Central memory CD8-positive, alpha-beta T cell (primary cell): Measurements from ENCODE around the gene RXRB.

Experiments used
- ATAC-seq: fragments of 150-1000 bp; cut with Tn5 transposase; replicated peaks from 2 replicates; pipeline ENCODE4 v1.10.0; 2022; ENCODE audit warnings: mild to moderate bottlenecking, moderate FRiP score, moderate number of reproducible peaks; ENCODE audit not compliant: poor library complexity, severe bottlenecking; ENCODE audit errors: extremely low read depth
- DNase-seq, 2 donors: peaks; one replicate each; pipeline ENCODE4 v3.0.0; 2021; ENCODE audit warnings: low spot score in 2 of 2
- H3K27ac Mint-ChIP-seq: one replicate; pipeline ENCODE4 v1.8.0; 2022; ENCODE audit warnings: low read depth, mild to moderate bottlenecking, moderate library complexity, mixed read lengths
- H3K27me3 Mint-ChIP-seq: one replicate; pipeline ENCODE4 v1.8.0; 2022; ENCODE audit warnings: mixed read lengths
- H3K36me3 Mint-ChIP-seq: one replicate; pipeline ENCODE4 v1.8.0; 2022; ENCODE audit warnings: mild to moderate bottlenecking, moderate library complexity, mixed read lengths; ENCODE audit not compliant: insufficient read depth
- H3K4me1 Mint-ChIP-seq: one replicate; pipeline ENCODE4 v1.8.0; 2022; ENCODE audit warnings: mixed read lengths
- H3K4me3 Mint-ChIP-seq: one replicate; pipeline ENCODE4 v1.8.0; 2022; ENCODE audit warnings: mild to moderate bottlenecking, moderate library complexity, mixed read lengths
- H3K9me3 Mint-ChIP-seq: one replicate; pipeline ENCODE4 v1.8.0; 2022; ENCODE audit warnings: mixed read lengths

RXRB gene

GRCh38 chr6:33190504-33191107 lies 9.9 kb downstream of the RXRB start:
- Mint-ChIP-seq H3K27me3 (peaks cover 63% of the 10 kb centered on the region), H3K4me3 (no peak overlapping the region), H3K36me3 (peaks cover 14% of the 10 kb centered on the region), H3K9me3 (no peaks in the 10 kb centered on the region), H3K4me1 (peaks cover 6% of the 10 kb centered on the region), H3K27ac (no peak overlapping the region)
- ATAC-seq: no peak
- no peak for DNase-seq

GRCh38 chr6:33189625-33190448 lies 10.6 kb downstream of the RXRB start:
- peaks cover 68% of the 10 kb centered on the region for H3K27me3 Mint-ChIP-seq
- no peaks in the 10 kb centered on the region for H3K9me3 Mint-ChIP-seq
- DNase-seq (no peak), ATAC-seq (no peak)
- no peak overlapping the region for H3K4me3 Mint-ChIP-seq
- no peak overlapping the region for H3K27ac Mint-ChIP-seq
- peaks cover 7% of the 10 kb centered on the region for H3K4me1 Mint-ChIP-seq
- H3K36me3 Mint-ChIP-seq: peaks cover 11% of the 10 kb centered on the region

- Mint-ChIP-seq H3K27ac (no peak overlapping the region), H3K36me3 (peaks cover 7% of the 10 kb centered on the region), H3K4me3 (no peak overlapping the region), H3K27me3 (peaks cover 73% of the 10 kb centered on the region), H3K9me3 (no peaks in the 10 kb centered on the region), H3K4me1 (peaks cover 11% of the 10 kb centered on the region)
- no peak for DNase-seq
- ATAC-seq: no peak
Measured at GRCh38 chr6:33189164-33189563, 11.3 kb downstream of the RXRB start.

- peaks cover 73% of the 10 kb centered on the region for H3K27me3 Mint-ChIP-seq
Measured at GRCh38 chr6:33187809-33188208, 12.7 kb downstream of the RXRB start.

GRCh38 chr6:33185654-33186187 lies 14.7 kb downstream of the RXRB start:
- Mint-ChIP-seq H3K27me3 (peaks cover 58% of the 10 kb centered on the region), H3K4me3 (no peak overlapping the region), H3K27ac (no peak overlapping the region)

More at GRCh38 chr6:33187809-33188208, 12.7 kb downstream of the RXRB start:
- ATAC-seq (no peak), DNase-seq (no peak)
- peaks cover 21% of the 10 kb centered on the region for H3K4me1 Mint-ChIP-seq
- H3K36me3 Mint-ChIP-seq: peaks cover 5% of the 10 kb centered on the region
- H3K9me3 Mint-ChIP-seq: peaks cover 10% of the 10 kb centered on the region
- no peak overlapping the region for H3K27ac Mint-ChIP-seq
- no peak overlapping the region for H3K4me3 Mint-ChIP-seq

GRCh38 chr6:33185190-33185589 lies 15.3 kb downstream of the RXRB start:
- no peak overlapping the region for H3K27ac Mint-ChIP-seq
- no peak overlapping the region for H3K4me3 Mint-ChIP-seq
- ATAC-seq (no peak), DNase-seq (no peak)
- peaks cover 3% of the 10 kb centered on the region for H3K36me3 Mint-ChIP-seq
- H3K9me3 Mint-ChIP-seq: peaks cover 13% of the 10 kb centered on the region
- peaks cover 53% of the 10 kb centered on the region for H3K27me3 Mint-ChIP-seq
- H3K4me1 Mint-ChIP-seq: peaks cover 22% of the 10 kb centered on the region

More at GRCh38 chr6:33185654-33186187, 14.7 kb downstream of the RXRB start:
- no peak for DNase-seq
- H3K4me1 Mint-ChIP-seq: peaks cover 22% of the 10 kb centered on the region
- peaks cover 13% of the 10 kb centered on the region for H3K9me3 Mint-ChIP-seq
- H3K36me3 Mint-ChIP-seq: peaks cover 3% of the 10 kb centered on the region
- no peak for ATAC-seq

GRCh38 chr6:33183071-33183683 lies 17.3 kb downstream of the RXRB start:
- peaks cover 40% of the 10 kb centered on the region for H3K27me3 Mint-ChIP-seq
- peaks cover 3% of the 10 kb centered on the region for H3K36me3 Mint-ChIP-seq
- DNase-seq (no peak), ATAC-seq (no peak)
- H3K27ac Mint-ChIP-seq: peak overlapping the region; percentile 89
- H3K4me1 Mint-ChIP-seq: peaks cover 22% of the 10 kb centered on the region
- H3K9me3 Mint-ChIP-seq: peaks cover 13% of the 10 kb centered on the region
- peak overlapping the region; percentile 52 for H3K4me3 Mint-ChIP-seq

- H3K4me1 Mint-ChIP-seq: peaks cover 22% of the 10 kb centered on the region
- no peak for ATAC-seq
- peaks cover 13% of the 10 kb centered on the region for H3K9me3 Mint-ChIP-seq
- no peak overlapping the region for H3K4me3 Mint-ChIP-seq
- H3K27ac Mint-ChIP-seq: peak overlapping the region; percentile 49
- peaks cover 3% of the 10 kb centered on the region for H3K36me3 Mint-ChIP-seq
- H3K27me3 Mint-ChIP-seq: peaks cover 40% of the 10 kb centered on the region
- no peak for DNase-seq
Measured at GRCh38 chr6:33181141-33181540, 19.3 kb downstream of the RXRB start.

- ATAC-seq (no peak), DNase-seq (no peak)
- Mint-ChIP-seq H3K27me3 (peaks cover 45% of the 10 kb centered on the region), H3K36me3 (peaks cover 3% of the 10 kb centered on the region), H3K9me3 (peaks cover 13% of the 10 kb centered on the region), H3K4me3 (no peak overlapping the region), H3K4me1 (peaks cover 14% of the 10 kb centered on the region), H3K27ac (no peak overlapping the region)
Measured at GRCh38 chr6:33178755-33179475, 21.6 kb downstream of the RXRB start.

- Mint-ChIP-seq H3K9me3 (peaks cover 3% of the 10 kb centered on the region), H3K27ac (no peak overlapping the region), H3K36me3 (peaks cover 2% of the 10 kb centered on the region), H3K4me3 (no peak overlapping the region), H3K4me1 (peaks cover 3% of the 10 kb centered on the region), H3K27me3 (peaks cover 53% of the 10 kb centered on the region)
- ATAC-seq (no peak), DNase-seq (no peak)
Measured at GRCh38 chr6:33177552-33178446, 22.7 kb downstream of the RXRB start.

GRCh38 chr6:33176906-33177305 lies 23.6 kb downstream of the RXRB start:
- Mint-ChIP-seq H3K27ac (no peak overlapping the region), H3K4me3 (no peak overlapping the region), H3K27me3 (peaks cover 60% of the 10 kb centered on the region), H3K36me3 (no peaks in the 10 kb centered on the region), H3K9me3 (no peaks in the 10 kb centered on the region), H3K4me1 (no peaks in the 10 kb centered on the region)
- ATAC-seq (no peak), DNase-seq (no peak)
